IMR-90 (cell line): Measurements from ENCODE around the gene MSH5.

ENCODE experiments used
- BHLHE40 ChIP-seq: fragments of 150-350 bp; IDR thresholded peaks from 2 replicates; pipeline ENCODE4 v1.6.1; 2016; ENCODE audit warnings: mild to moderate bottlenecking, low read depth, low read length
- CEBPB ChIP-seq: IDR thresholded peaks from 2 replicates; pipeline ENCODE4 v1.6.1; 2012; ENCODE audit warnings: low read depth, low read length, improper control_type of control experiment
- CHD1 ChIP-seq: IDR thresholded peaks from 2 replicates; pipeline ENCODE4 v1.6.1; 2012; ENCODE audit warnings: low read depth, low read length, improper control_type of control experiment
- POLR2A ChIP-seq: IDR thresholded peaks from 2 replicates; pipeline ENCODE4 v1.6.1; 2012; ENCODE audit warnings: mild to moderate bottlenecking, low read depth, low read length
- RCOR1 ChIP-seq: IDR thresholded peaks from 2 replicates; pipeline ENCODE4 v1.6.1; 2012; ENCODE audit warnings: mild to moderate bottlenecking, low read length, improper control_type of control experiment; ENCODE audit not compliant: insufficient replicate concordance
- RFX5 ChIP-seq: IDR thresholded peaks from 2 replicates; pipeline ENCODE4 v1.8.0; 2012; ENCODE audit warnings: low read depth, mild to moderate bottlenecking, low read length, moderate library complexity
- TF ChIP-seq, protein P1 (sequence below): conservative IDR thresholded peaks from 2 replicates; pipeline ENCODE4 v1.5.1; 2012; ENCODE audit warnings: mild to moderate bottlenecking, low read depth, low read length, improper control_type of control experiment
- TF ChIP-seq, protein P2 (sequence below): fragments of 150-350 bp; IDR thresholded peaks from 2 replicates; pipeline ENCODE4 v1.6.1; 2016; ENCODE audit warnings: low read depth, mild to moderate bottlenecking, low read length, moderate library complexity, borderline replicate concordance

DNA sequence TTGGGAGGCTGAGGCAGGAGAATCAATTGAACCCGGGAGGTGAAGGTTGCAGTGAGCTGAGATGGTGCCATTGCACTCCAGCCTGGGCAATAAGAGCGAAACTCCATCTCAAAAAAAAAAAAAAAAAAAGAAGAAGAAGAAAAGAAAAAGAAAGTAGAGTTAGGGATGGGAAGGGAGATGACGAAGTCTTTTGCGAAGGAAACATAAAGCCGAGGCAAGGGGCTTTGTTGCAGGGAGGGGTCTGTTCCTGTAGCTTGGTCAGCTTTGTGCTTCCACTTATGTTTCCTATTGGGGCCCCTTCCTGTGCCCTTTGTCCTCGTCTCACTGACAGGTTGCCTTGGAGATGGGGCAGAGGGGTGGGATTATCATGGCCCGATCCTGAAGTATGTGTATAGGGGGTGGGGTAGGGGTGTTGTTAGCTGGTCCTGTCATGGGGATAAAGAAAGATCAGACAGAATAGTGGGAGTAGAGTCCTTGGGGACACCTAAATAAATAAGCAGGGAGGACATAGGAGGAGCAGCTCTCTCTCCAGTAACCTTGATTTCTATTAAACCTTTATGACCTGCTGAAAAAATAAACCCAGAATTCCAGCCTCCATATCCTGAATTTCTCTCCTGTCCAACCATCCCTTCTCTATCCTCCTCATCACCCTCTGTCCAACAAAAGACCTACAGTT is 2.4 kb upstream of the MSH5 start:
- TF ChIP-seq, protein P1, sequence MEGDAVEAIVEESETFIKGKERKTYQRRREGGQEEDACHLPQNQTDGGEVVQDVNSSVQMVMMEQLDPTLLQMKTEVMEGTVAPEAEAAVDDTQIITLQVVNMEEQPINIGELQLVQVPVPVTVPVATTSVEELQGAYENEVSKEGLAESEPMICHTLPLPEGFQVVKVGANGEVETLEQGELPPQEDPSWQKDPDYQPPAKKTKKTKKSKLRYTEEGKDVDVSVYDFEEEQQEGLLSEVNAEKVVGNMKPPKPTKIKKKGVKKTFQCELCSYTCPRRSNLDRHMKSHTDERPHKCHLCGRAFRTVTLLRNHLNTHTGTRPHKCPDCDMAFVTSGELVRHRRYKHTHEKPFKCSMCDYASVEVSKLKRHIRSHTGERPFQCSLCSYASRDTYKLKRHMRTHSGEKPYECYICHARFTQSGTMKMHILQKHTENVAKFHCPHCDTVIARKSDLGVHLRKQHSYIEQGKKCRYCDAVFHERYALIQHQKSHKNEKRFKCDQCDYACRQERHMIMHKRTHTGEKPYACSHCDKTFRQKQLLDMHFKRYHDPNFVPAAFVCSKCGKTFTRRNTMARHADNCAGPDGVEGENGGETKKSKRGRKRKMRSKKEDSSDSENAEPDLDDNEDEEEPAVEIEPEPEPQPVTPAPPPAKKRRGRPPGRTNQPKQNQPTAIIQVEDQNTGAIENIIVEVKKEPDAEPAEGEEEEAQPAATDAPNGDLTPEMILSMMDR = no peak
- TF ChIP-seq CHD1 = no peak
- TF ChIP-seq BHLHE40 = no peak
- no peak for TF ChIP-seq RCOR1
- no peak for TF ChIP-seq CEBPB
- TF ChIP-seq POLR2A = no peak
- TF ChIP-seq, protein P2, sequence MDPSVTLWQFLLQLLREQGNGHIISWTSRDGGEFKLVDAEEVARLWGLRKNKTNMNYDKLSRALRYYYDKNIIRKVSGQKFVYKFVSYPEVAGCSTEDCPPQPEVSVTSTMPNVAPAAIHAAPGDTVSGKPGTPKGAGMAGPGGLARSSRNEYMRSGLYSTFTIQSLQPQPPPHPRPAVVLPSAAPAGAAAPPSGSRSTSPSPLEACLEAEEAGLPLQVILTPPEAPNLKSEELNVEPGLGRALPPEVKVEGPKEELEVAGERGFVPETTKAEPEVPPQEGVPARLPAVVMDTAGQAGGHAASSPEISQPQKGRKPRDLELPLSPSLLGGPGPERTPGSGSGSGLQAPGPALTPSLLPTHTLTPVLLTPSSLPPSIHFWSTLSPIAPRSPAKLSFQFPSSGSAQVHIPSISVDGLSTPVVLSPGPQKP = no peak
- TF ChIP-seq RFX5 = no peak
